Measurements from ENCODE around the gene ONECUT3. TPM values are rescaled to one million over a fixed set of nuclear protein-coding genes. Genes with fewer than 3 reads are reported as not detected.

The ONECUT3 gene
- total and polyA plus RNA-seq, 2 of the 4 experiments (the other 2 are of a cell fraction), result not detected

GRCh38 chr19:1827566-1828278 is 74.4 kb downstream of the ONECUT3 start:
- Histone ChIP-seq H3K9me1 (ENCODE audit: insufficient read depth, low read length) (no peaks in the 10 kb centered on the region), H3K4ac (ENCODE audit: low read depth, low read length) (no peak overlapping the region), H3K14ac (replicated peaks; ENCODE audit: low read depth, low read length) (no peak overlapping the region), H4K8ac (ENCODE audit: low read depth in 2 of 2, low read length in 2 of 2) (no peak overlapping the region), H3K4me3 (ENCODE audit: insufficient read depth, low read depth, low read length) (no peak overlapping the region), H3K36me3 (ENCODE audit: control insufficient read depth, insufficient read depth, low read length) (peaks cover 20% of the 10 kb centered on the region; the same call in 1 of the 2 replicates), H2AK5ac (ENCODE audit: low read depth, low read length) (no peak overlapping the region), H3K18ac (ENCODE audit: low read depth, low read length) (no peak overlapping the region), H3K79me1 (ENCODE audit: low read depth in 1 of 2, low read length in 2 of 2) (peaks cover 6 to 46% of the 10 kb centered on the region in 2 experiments), H2BK120ac (ENCODE audit: low read depth, low read length) (no peak overlapping the region), H2BK15ac (ENCODE audit: low read depth, low read length) (no peak overlapping the region), H2BK20ac (ENCODE audit: low read depth, low read length) (no peak overlapping the region), H3K9me3 (ENCODE audit: control insufficient read depth, insufficient read depth, low read length) (no peaks in the 10 kb centered on the region), H3K27me3 (ENCODE audit: control insufficient read depth, insufficient read depth, low read length) (no peaks in the 10 kb centered on the region), H4K5ac (ENCODE audit: low read depth, low read length) (no peak overlapping the region), H3K27ac (ENCODE audit: insufficient read depth, low read length) (no peak overlapping the region), H4K91ac (ENCODE audit: insufficient read depth, low read depth, low read length) (no peak overlapping the region), H3K4me2 (ENCODE audit: low read depth, low read length) (no peak overlapping the region), H3K56ac (ENCODE audit: extremely low read depth, insufficient read depth, low read length) (no peak overlapping the region), H3K4me1 (ENCODE audit: control insufficient read depth, insufficient read depth, low read length) (peaks cover 4% of the 10 kb centered on the region; the same call in 1 of the 2 replicates), H3K9ac (ENCODE audit: low read depth, low read length) (no peak overlapping the region), H3K23ac (ENCODE audit: low read depth, low read length) (no peak overlapping the region), H2AK9ac (replicated peaks; ENCODE audit: low read depth, low read length, poor library complexity) (peak overlapping the region; percentile 76), H2BK5ac (ENCODE audit: low read depth, low read length, poor library complexity, severe bottlenecking) (no peak overlapping the region), H2AFZ (replicated peaks; ENCODE audit: low read length, poor library complexity) (no peak overlapping the region), H4K20me1 (ENCODE audit: insufficient read depth, low read length) (peaks cover 38% of the 10 kb centered on the region)
- no peak for TF ChIP-seq CTCF (conservative IDR thresholded peaks at IDR 0.05; ENCODE audit: low read depth, low read length)
- no peak for TF ChIP-seq USF2 (IDR thresholded peaks at IDR 0.05; ENCODE audit: low read depth, low read length)
- TF ChIP-seq NFE2L2 (IDR thresholded peaks at IDR 0.05; ENCODE audit: low read depth, low read length), result no peak
- TF ChIP-seq CHD1 (IDR thresholded peaks at IDR 0.05; ENCODE audit: low read depth, low read length), result no peak
- no peak for TF ChIP-seq BHLHE40 (IDR thresholded peaks at IDR 0.05; ENCODE audit: low read depth, low read length)
- no peak for TF ChIP-seq ELK1 (IDR thresholded peaks at IDR 0.05; ENCODE audit: borderline replicate concordance, low read depth, low read length)
- TF ChIP-seq MXI1 (IDR thresholded peaks at IDR 0.05; ENCODE audit: borderline replicate concordance, low read depth, low read length), result no peak
- no peak for TF ChIP-seq SMC3 (IDR thresholded peaks at IDR 0.05; ENCODE audit: low read depth, low read length)
- TF ChIP-seq RAD21 (IDR thresholded peaks at IDR 0.05; ENCODE audit: low read length), result no peak
- no peak for TF ChIP-seq POLR2A (IDR thresholded peaks at IDR 0.05; ENCODE audit: low read depth, low read length)
- no peak for TF ChIP-seq RCOR1 (IDR thresholded peaks at IDR 0.05; ENCODE audit: insufficient replicate concordance, low read length)
- no peak for TF ChIP-seq MAZ (IDR thresholded peaks at IDR 0.05; ENCODE audit: borderline replicate concordance, low read depth, low read length)
- DNase-seq, result no peak
- in situ Hi-C loops (cut with MboI; ENCODE audit: low sequenced_read_pairs), result no loop called here
- POLR2A ChIA-PET (ENCODE audit: unreplicated experiment), result no interaction called here
- CTCF ChIA-PET, result no interaction called here
- dilution Hi-C loops (cut with HindIII; ENCODE audit: low sequenced_read_pairs, unreplicated experiment), result no loop called here
- no TSS peak for BruUV-seq (replicated peaks)
- intact Hi-C loops (cut with micrococcal nuclease), result no loop called here
- WGBS, 2 experiments (ENCODE audit: extremely low coverage in 2 of 2, insufficient read length in 1 of 2), result 92% methylated on average over 27 of the region's 41 CpGs; no CpG with 5 or more reads in 1 of the 2 experiments
- ATAC-seq (ENCODE audit: low read depth), result no peak
